ENCODE measurements around the gene SEC24D. TPM values are rescaled to one million over a fixed set of nuclear protein-coding genes. Genes with fewer than 3 reads are reported as not detected.

Gene SEC24D
- total and polyA plus RNA-seq, 2 donors (not counting 3 experiments of a cell fraction or from before 2014, with no cell fraction given): 81.5 to 127 TPM

DNA sequence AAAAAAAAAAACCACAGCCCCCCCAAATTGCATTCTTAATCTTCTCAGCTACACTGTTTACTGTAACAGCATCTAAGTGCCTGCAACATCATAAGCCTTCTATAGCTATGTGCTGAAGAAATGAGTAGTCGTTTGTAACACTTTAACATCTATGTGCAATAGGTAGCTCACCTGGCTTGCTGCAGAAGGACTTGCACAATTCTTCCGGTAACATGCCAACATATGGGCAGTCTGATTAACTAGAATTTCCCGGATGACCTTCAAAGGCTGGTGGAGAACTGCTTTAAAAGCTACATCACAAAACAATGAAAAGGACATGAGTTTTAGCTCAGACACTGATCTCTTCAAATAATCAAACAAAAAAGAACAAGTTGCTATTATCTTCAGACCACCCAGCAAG is 97.8 kb downstream of the SEC24D start:
- Histone ChIP-seq H3K4me2 (ENCODE audit: insufficient read depth, low read length) (no peak overlapping the region), H3K4me1 (ENCODE audit: control insufficient read depth, extremely low read depth, insufficient read depth, low read length) (peaks cover 2% of the 10 kb centered on the region), H3K9ac (replicated peaks; ENCODE audit: extremely low read depth, insufficient read depth, low read length) (no peak overlapping the region), H3K27ac (ENCODE audit: insufficient read depth, low read depth, low read length) (no peak overlapping the region), H3K27me3 (ENCODE audit: control insufficient read depth in 2 of 2, insufficient read depth in 2 of 2, low read length in 2 of 2) (no peaks in the 10 kb centered on the region), H3K4me3 (replicated peaks in 1 of 3; ENCODE audit: insufficient read depth in 1 of 3, low read depth in 1 of 3, low read length in 3 of 3) (no peak overlapping the region), H3K79me2 (ENCODE audit: control insufficient read depth, insufficient read depth, low read length) (no peaks in the 10 kb centered on the region), H3K9me1 (replicated peaks; ENCODE audit: control insufficient read depth, extremely low read depth, insufficient read depth, low read length) (no peaks in the 10 kb centered on the region), H3K36me3 (ENCODE audit: control insufficient read depth in 2 of 2, extremely low read depth in 1 of 2, insufficient read depth in 2 of 2, low read length in 2 of 2) (peaks cover 19 to 42% of the 10 kb centered on the region in 2 experiments), H2AFZ (ENCODE audit: low read depth, low read length) (no peak overlapping the region), H3K9me3 (replicated peaks; ENCODE audit: control insufficient read depth, insufficient read depth, low read length) (no peaks in the 10 kb centered on the region), H4K20me1 (replicated peaks; ENCODE audit: control insufficient read depth, extremely low read depth, insufficient read depth, low read length) (no peaks in the 10 kb centered on the region)
- no peak for TF ChIP-seq MYC (IDR thresholded peaks at IDR 0.05; ENCODE audit: low read depth, low read length)
- TF ChIP-seq JUN (IDR thresholded peaks at IDR 0.05; ENCODE audit: borderline replicate concordance, insufficient read depth, insufficient read length, low read depth): no peak
- no peak for TF ChIP-seq GATA2 (IDR thresholded peaks at IDR 0.05; ENCODE audit: insufficient read depth, insufficient read length, low read depth, low read length)
- no peak for TF ChIP-seq POLR2AphosphoS5 (IDR thresholded peaks at IDR 0.05; ENCODE audit: insufficient read depth, low read depth, low read length)
- no peak for TF ChIP-seq MAX (IDR thresholded peaks at IDR 0.05; ENCODE audit: insufficient read depth, insufficient read length)
- TF ChIP-seq, protein P1, sequence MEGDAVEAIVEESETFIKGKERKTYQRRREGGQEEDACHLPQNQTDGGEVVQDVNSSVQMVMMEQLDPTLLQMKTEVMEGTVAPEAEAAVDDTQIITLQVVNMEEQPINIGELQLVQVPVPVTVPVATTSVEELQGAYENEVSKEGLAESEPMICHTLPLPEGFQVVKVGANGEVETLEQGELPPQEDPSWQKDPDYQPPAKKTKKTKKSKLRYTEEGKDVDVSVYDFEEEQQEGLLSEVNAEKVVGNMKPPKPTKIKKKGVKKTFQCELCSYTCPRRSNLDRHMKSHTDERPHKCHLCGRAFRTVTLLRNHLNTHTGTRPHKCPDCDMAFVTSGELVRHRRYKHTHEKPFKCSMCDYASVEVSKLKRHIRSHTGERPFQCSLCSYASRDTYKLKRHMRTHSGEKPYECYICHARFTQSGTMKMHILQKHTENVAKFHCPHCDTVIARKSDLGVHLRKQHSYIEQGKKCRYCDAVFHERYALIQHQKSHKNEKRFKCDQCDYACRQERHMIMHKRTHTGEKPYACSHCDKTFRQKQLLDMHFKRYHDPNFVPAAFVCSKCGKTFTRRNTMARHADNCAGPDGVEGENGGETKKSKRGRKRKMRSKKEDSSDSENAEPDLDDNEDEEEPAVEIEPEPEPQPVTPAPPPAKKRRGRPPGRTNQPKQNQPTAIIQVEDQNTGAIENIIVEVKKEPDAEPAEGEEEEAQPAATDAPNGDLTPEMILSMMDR (IDR thresholded peaks at IDR 0.05; ENCODE audit: extremely low read depth in 1 of 2, insufficient read depth in 1 of 2, low read depth in 1 of 2, low read length in 2 of 2): no peak
- ChIA-PET POLR2A (no interaction called here), CTCF (interaction anchor here (0.8 kb wide), 1 partner anchor 457 kb away, joined by 3 read pairs; no protein-coding TSS in a partner anchor)
- DNase-seq (ENCODE audit: low read depth, low spot score) (no peak), FAIRE-seq (no peak)
- intact Hi-C loops (cut with micrococcal nuclease): no loop called here
- no TSS peak for BruUV-seq (replicated peaks)
- dilution Hi-C loops (cut with MboI; ENCODE audit: extremely low pct_ligation_motif_present, low sequenced_read_pairs): no loop called here
